Activated T-cell treated with anti-CD3 and anti-CD28 coated beads for 48 hours (primary cell): ENCODE results near the gene ALDH1L1.

Experiments
- DNase-seq: peaks from one replicate; pipeline ENCODE4 v3.0.0-alpha.2; 2020; ENCODE audit warnings: low read depth

ALDH1L1 gene

GRCh38 chr3:126194713-126195305 lies 14.4 kb upstream of the ALDH1L1 start:
- DNase-seq: no peak

- no peak for DNase-seq
These were observed 10.9 kb upstream of the ALDH1L1 start for GRCh38 chr3:126191246-126191645.

GRCh38 chr3:126187920-126188319 lies 7.5 kb upstream of the ALDH1L1 start:
- DNase-seq: no peak

- no peak for DNase-seq
These were observed 6.4 kb upstream of the ALDH1L1 start for GRCh38 chr3:126186749-126187148.

- no peak for DNase-seq
These were observed 5.9 kb upstream of the ALDH1L1 start for GRCh38 chr3:126186271-126186670.

GRCh38 chr3:126184465-126185000 lies 4.1 kb upstream of the ALDH1L1 start:
- no peak for DNase-seq

- DNase-seq: no peak
These were observed 976 bp upstream of the ALDH1L1 start for GRCh38 chr3:126181398-126181725.

GRCh38 chr3:126179825-126180476 lies 435 bp downstream of the ALDH1L1 start:
- DNase-seq: no peak

GRCh38 chr3:126170073-126170777 lies 10.2 kb downstream of the ALDH1L1 start:
- no peak for DNase-seq

GRCh38 chr3:126167566-126167965 lies 12.8 kb downstream of the ALDH1L1 start:
- no peak for DNase-seq

- no peak for DNase-seq
These were observed 14.4 kb downstream of the ALDH1L1 start for GRCh38 chr3:126166009-126166408.

GRCh38 chr3:126161309-126161708 lies 19.1 kb downstream of the ALDH1L1 start:
- no peak for DNase-seq

GRCh38 chr3:126160243-126161210 lies 19.9 kb downstream of the ALDH1L1 start:
- DNase-seq: no peak

- DNase-seq: no peak
These were observed 20.9 kb downstream of the ALDH1L1 start for GRCh38 chr3:126159476-126159875.

- DNase-seq: no peak
These were observed 21.4 kb downstream of the ALDH1L1 start for GRCh38 chr3:126158912-126159454.

GRCh38 chr3:126158016-126158911 lies 22.1 kb downstream of the ALDH1L1 start:
- no peak for DNase-seq

- DNase-seq: no peak
These were observed 23.2 kb downstream of the ALDH1L1 start for GRCh38 chr3:126157083-126157768.

- DNase-seq: no peak
These were observed 23.9 kb downstream of the ALDH1L1 start for GRCh38 chr3:126156468-126156867.

GRCh38 chr3:126155819-126156218 lies 24.6 kb downstream of the ALDH1L1 start:
- DNase-seq: no peak

- no peak for DNase-seq
These were observed 25.1 kb downstream of the ALDH1L1 start for GRCh38 chr3:126155280-126155640.
